ENCODE measurements around the gene DPP10.

GRCh38 chr2:114609203-114609602 is 166.8 kb downstream of the DPP10 start:
- no peak for TF ChIP-seq CTCF (conservative IDR thresholded peaks at IDR 0.05; ENCODE audit: low read length)
- no peak for TF ChIP-seq EZH2phosphoT487 (IDR thresholded peaks at IDR 0.05; ENCODE audit: borderline replicate concordance)
